H4 (cell line): ENCODE data around the gene NOTCH4. TPM values are rescaled to one million over a fixed set of nuclear protein-coding genes. Genes with fewer than 3 reads are reported as not detected.

ENCODE experiments used
- DNase-seq: peaks from one replicate; pipeline ENCODE4 v3.0.0-alpha.2; 2015; ENCODE audit warnings: low spot score
- total RNA-seq: library from RNA; depleted of rRNA; stranded (reverse); fragments of >200 nt; shearing (Covaris generic); gene quantifications from 2 replicates; pipeline ENCODE4 v1.2.3, GENCODE V29; 2014

The NOTCH4 gene
- total RNA-seq, 1 experiment from 2014 or later, result 0.43 TPM

- DNase-seq, result no peak
These were observed 41.8 kb downstream of the NOTCH4 start for GRCh38 chr6:32181915-32182529.

GRCh38 chr6:32181148-32181702, 42.6 kb downstream of the NOTCH4 start:
- no peak for DNase-seq

- no peak for DNase-seq
These were observed 44.0 kb downstream of the NOTCH4 start for GRCh38 chr6:32179766-32180405.

- no peak for DNase-seq
These were observed 45.1 kb downstream of the NOTCH4 start for GRCh38 chr6:32178547-32179440.

- DNase-seq, result peak; percentile 100
These were observed 45.9 kb downstream of the NOTCH4 start, which contains the start of gene RNF5 for GRCh38 chr6:32177788-32178546. Gene RNF5, plus strand, starts transcription at chr6:32178405. Its CDS starts 107 bp downstream, at chr6:32178512.

GRCh38 chr6:32177183-32177787, 46.6 kb downstream of the NOTCH4 start:
- DNase-seq, result no peak

- peak; percentile 53 for DNase-seq
These were observed 47.2 kb downstream of the NOTCH4 start for GRCh38 chr6:32176476-32177182.

- DNase-seq, result peak; percentile 91
These were observed 48.0 kb downstream of the NOTCH4 start, which contains the start of gene AGPAT1 for GRCh38 chr6:32175711-32176475. Gene AGPAT1, minus strand, starts transcription at chr6:32176084. Its CDS starts 4,588 bp downstream, at chr6:32171496.

- DNase-seq, result no peak
These were observed 48.6 kb downstream of the NOTCH4 start for GRCh38 chr6:32175322-32175710.

- no peak for DNase-seq
These were observed 49.5 kb downstream of the NOTCH4 start for GRCh38 chr6:32174416-32174815.

- DNase-seq, result no peak
These were observed 50.7 kb downstream of the NOTCH4 start for GRCh38 chr6:32173051-32173727.

- no peak for DNase-seq
These were observed 52.6 kb downstream of the NOTCH4 start for GRCh38 chr6:32171234-32171633.

GRCh38 chr6:32170294-32170693, 53.6 kb downstream of the NOTCH4 start:
- no peak for DNase-seq

GRCh38 chr6:32168807-32169591, 54.9 kb downstream of the NOTCH4 start:
- no peak for DNase-seq

GRCh38 chr6:32168350-32168749, 55.5 kb downstream of the NOTCH4 start:
- no peak for DNase-seq

- DNase-seq, result no peak
These were observed 56.1 kb downstream of the NOTCH4 start for GRCh38 chr6:32167761-32168262.

GRCh38 chr6:32167154-32167760, 56.6 kb downstream of the NOTCH4 start:
- no peak for DNase-seq
